K562 (cell line): ENCODE results near the gene NAA40.

Experiments
- GATAD2B ChIP-seq: fragments of 450-650 bp; IDR thresholded peaks from 2 replicates; pipeline ENCODE4 v1.6.1; 2017; ENCODE audit warnings: mild to moderate bottlenecking, borderline replicate concordance
- POLR2H ChIP-seq: IDR thresholded peaks from 2 replicates; pipeline ENCODE4 v1.6.1; 2016; ENCODE audit warnings: missing genetic modification characterization, low read depth, mild to moderate bottlenecking, control low read depth, missing compliant biosample characterization, moderate library complexity
- PTBP1 ChIP-seq: fragments of 200-400 bp; formaldehyde crosslinking; IDR thresholded peaks from 2 replicates; pipeline ENCODE4 v1.6.1; 2017; ENCODE audit warnings: low read depth, low read length

DNA sequence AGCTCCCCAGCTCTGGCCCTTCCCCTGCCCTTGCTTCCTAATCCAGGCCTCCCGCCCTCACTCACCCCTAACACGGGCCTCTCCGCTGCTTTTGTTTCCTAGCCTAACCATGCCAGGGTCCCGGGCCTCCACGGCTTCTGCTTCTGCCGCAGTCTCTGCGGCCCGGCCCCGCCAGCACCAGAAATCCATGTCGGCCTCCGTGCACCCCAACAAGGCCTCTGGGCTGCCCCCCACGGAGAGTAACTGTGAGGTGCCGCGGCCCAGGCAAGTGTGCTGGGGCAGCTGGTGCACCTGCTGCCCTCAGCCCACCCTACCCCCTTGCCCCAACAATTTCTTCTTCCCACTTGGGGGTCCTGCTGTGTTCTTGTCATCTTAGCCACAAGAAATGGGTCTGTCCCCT lies 34.9 kb upstream of the NAA40 start:
- no peak for TF ChIP-seq PTBP1
- TF ChIP-seq GATAD2B, result no peak
- TF ChIP-seq POLR2H (tag), result no peak
